LNCAP (cell line): ENCODE measurements around the gene NPAS4.

ENCODE experiments used
- TF ChIP-seq, protein P1 (sequence below): fragments of 450-650 bp; IDR thresholded peaks from 2 replicates; pipeline ENCODE4 v1.5.1; 2017; ENCODE audit warnings: mild to moderate bottlenecking

Gene NPAS4

GRCh38 chr11:66468691-66469090, 47.9 kb downstream of the NPAS4 start:
- TF ChIP-seq, protein P1, sequence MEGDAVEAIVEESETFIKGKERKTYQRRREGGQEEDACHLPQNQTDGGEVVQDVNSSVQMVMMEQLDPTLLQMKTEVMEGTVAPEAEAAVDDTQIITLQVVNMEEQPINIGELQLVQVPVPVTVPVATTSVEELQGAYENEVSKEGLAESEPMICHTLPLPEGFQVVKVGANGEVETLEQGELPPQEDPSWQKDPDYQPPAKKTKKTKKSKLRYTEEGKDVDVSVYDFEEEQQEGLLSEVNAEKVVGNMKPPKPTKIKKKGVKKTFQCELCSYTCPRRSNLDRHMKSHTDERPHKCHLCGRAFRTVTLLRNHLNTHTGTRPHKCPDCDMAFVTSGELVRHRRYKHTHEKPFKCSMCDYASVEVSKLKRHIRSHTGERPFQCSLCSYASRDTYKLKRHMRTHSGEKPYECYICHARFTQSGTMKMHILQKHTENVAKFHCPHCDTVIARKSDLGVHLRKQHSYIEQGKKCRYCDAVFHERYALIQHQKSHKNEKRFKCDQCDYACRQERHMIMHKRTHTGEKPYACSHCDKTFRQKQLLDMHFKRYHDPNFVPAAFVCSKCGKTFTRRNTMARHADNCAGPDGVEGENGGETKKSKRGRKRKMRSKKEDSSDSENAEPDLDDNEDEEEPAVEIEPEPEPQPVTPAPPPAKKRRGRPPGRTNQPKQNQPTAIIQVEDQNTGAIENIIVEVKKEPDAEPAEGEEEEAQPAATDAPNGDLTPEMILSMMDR, result no peak

- TF ChIP-seq, protein P1, result no peak
These were observed 48.6 kb downstream of the NPAS4 start for GRCh38 chr11:66469441-66469840.

DNA sequence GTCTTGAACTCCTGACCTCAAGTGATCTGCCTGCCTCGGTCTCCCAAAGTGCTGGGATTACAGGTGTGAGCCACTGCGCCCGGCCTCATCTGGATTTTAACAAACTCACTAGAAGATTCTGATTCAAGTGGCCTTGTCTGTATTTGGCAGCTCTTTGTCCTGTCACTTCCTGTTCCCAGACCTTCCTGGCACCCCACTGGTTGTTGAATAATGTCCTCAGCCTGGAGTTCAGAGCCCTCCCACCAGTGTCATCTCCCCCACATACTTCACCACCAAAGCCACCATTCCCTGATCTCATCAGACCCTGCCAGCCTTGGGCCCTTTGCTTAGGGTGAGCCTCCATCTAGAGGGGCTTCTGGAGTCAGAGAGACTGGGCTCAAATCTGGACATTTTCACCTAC, 49.2 kb downstream of the NPAS4 start:
- TF ChIP-seq, protein P1, result no peak

DNA sequence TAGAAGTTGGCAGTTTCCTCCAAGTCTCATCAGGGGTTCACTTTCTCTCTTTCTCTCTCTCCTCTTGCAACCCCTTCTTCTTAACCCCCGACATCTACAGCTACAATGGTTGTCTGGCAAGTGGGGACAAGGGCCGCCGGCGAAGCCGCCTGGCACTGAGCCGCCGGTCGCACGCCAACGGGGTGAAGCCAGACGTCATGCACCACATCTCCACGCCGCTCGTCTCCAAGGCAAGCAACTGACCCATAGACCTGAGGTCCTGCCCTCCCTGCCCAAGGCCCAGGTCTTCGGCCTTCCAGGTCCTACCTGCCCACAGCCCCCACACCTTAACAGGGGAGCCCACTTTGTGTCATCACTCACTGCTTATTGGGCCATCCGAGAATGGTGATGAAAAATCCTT, 50.3 kb downstream of the NPAS4 start:
- TF ChIP-seq, protein P1, result no peak

DNA sequence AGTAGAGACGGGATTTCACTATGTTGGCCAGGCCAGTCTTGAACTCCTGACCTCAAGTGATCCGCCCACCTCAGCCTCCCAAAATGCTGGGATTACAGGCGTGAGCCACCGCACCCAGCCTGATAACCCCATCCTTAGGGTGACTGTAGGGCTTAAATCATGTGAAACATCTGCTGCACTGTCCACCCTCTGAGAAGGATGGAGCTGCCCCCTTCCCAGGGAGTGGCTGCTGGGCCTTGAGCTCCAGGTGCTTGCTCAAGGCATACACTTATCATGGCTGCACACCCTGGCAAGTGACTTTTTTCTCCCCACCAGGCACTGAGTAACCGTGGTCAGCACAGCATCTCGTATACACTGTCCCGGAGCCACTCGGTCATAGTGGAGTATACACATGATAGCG, 51.2 kb downstream of the NPAS4 start:
- TF ChIP-seq, protein P1, result no peak

GRCh38 chr11:66473167-66473566, 52.3 kb downstream of the NPAS4 start:
- TF ChIP-seq, protein P1, result no peak

GRCh38 chr11:66473608-66474515, 53.0 kb downstream of the NPAS4 start:
- TF ChIP-seq, protein P1, result no peak
